Mesenchymal stem cell (in vitro differentiated cells and primary cell): ENCODE data around the gene PLIN4.

ENCODE experiments used
- DNase-seq: peaks from one replicate; pipeline ENCODE4 v3.0.0-alpha.2; 2013
- H2AFZ ChIP-seq: one replicate; pipeline ENCODE4 v1.6.1; 2013; ENCODE audit warnings: low read depth, mild to moderate bottlenecking, control low read depth, inconsistent platforms, low read length, moderate library complexity
- H2AK5ac ChIP-seq: 2 replicates; pipeline ENCODE4 v1.6.1; 2013; ENCODE audit warnings: low read length, moderate library complexity, mild to moderate bottlenecking, inconsistent platforms; ENCODE audit not compliant: severe bottlenecking
- H2BK120ac ChIP-seq: one replicate; pipeline ENCODE4 v1.6.1; 2013; ENCODE audit warnings: low read depth, mild to moderate bottlenecking, inconsistent platforms, low read length, moderate library complexity
- H2BK12ac ChIP-seq, 2 experiments: one replicate each; pipeline ENCODE4 v1.6.1; 2013; ENCODE audit warnings: inconsistent platforms in 2 of 2, low read length in 2 of 2, mild to moderate bottlenecking in 2 of 2, moderate library complexity in 2 of 2, control low read depth in 1 of 2
- H2BK15ac ChIP-seq: one replicate; pipeline ENCODE4 v1.6.1; 2013; ENCODE audit warnings: mild to moderate bottlenecking, low read depth, inconsistent platforms; ENCODE audit not compliant: poor library complexity, severe bottlenecking
- H2BK5ac ChIP-seq: 2 replicates; pipeline ENCODE4 v1.6.1; 2013; ENCODE audit warnings: low read depth, mild to moderate bottlenecking, low read length, control low read depth, inconsistent platforms; ENCODE audit not compliant: poor library complexity, severe bottlenecking
- H3K14ac ChIP-seq, 2 experiments: one replicate each; pipeline ENCODE4 v1.6.1; 2013; ENCODE audit warnings: inconsistent platforms in 2 of 2, low read length in 2 of 2, control low read depth in 1 of 2, mild to moderate bottlenecking in 1 of 2, moderate library complexity in 1 of 2
- H3K18ac ChIP-seq, 2 experiments: one replicate each; pipeline ENCODE4 v1.6.1; 2013; ENCODE audit warnings: inconsistent platforms in 2 of 2, low read length in 2 of 2, control low read depth in 1 of 2, low read depth in 1 of 2, mild to moderate bottlenecking in 1 of 2
- H3K23ac ChIP-seq, 2 experiments: one replicate each; pipeline ENCODE4 v1.6.1; 2013; ENCODE audit warnings: inconsistent platforms in 2 of 2, low read length in 2 of 2, mild to moderate bottlenecking in 2 of 2, moderate library complexity in 2 of 2, control low read depth in 1 of 2
- H3K27ac ChIP-seq: 2 replicates; pipeline ENCODE4 v1.5.1; 2013; ENCODE audit warnings: mild to moderate bottlenecking, moderate library complexity, low read length, control low read depth, inconsistent platforms; ENCODE audit not compliant: poor library complexity, severe bottlenecking
- H3K27me3 ChIP-seq, 2 experiments: 2 replicates each; pipeline versions ENCODE4 v1.6.1 to v1.7.0; 2013; ENCODE audit warnings: low read length in 2 of 2, mild to moderate bottlenecking in 2 of 2, moderate library complexity in 2 of 2, control low read depth in 1 of 2, inconsistent platforms in 1 of 2; ENCODE audit not compliant: control insufficient read depth in 1 of 2, insufficient read depth in 1 of 2
- H3K36me3 ChIP-seq, 2 experiments: 2 replicates each; pipeline versions ENCODE4 v1.6.1 to v1.7.0; 2013; ENCODE audit warnings: low read length in 2 of 2, control low read depth in 1 of 2, inconsistent platforms in 1 of 2, low read depth in 1 of 2, mild to moderate bottlenecking in 1 of 2; ENCODE audit not compliant: insufficient read depth in 2 of 2, control insufficient read depth in 1 of 2
- H3K4ac ChIP-seq, 2 experiments: one replicate each; pipeline ENCODE4 v1.6.1; 2013; ENCODE audit warnings: inconsistent platforms in 2 of 2, low read length in 2 of 2, mild to moderate bottlenecking in 2 of 2, moderate library complexity in 2 of 2, control low read depth in 1 of 2, low read depth in 1 of 2
- H3K4me1 ChIP-seq: 2 replicates; pipeline ENCODE4 v1.6.1; 2013; ENCODE audit warnings: low read depth, low read length, control low read depth; ENCODE audit not compliant: control insufficient read depth, insufficient read depth
- H3K4me2 ChIP-seq: 2 replicates; pipeline ENCODE4 v1.6.1; 2013; ENCODE audit warnings: low read length, mild to moderate bottlenecking, inconsistent platforms; ENCODE audit not compliant: poor library complexity, severe bottlenecking
- H3K4me3 ChIP-seq, 2 experiments: 2 replicates each; pipeline versions ENCODE4 v1.5.1 to v1.7.0; 2013; ENCODE audit warnings: low read length in 2 of 2, mild to moderate bottlenecking in 2 of 2, control low read depth in 1 of 2, low read depth in 1 of 2; ENCODE audit not compliant: insufficient read depth in 1 of 2
- H3K79me1 ChIP-seq: replicated peaks from 2 replicates; pipeline ENCODE4 v1.6.1; 2013; ENCODE audit warnings: mild to moderate bottlenecking, control low read depth, low read length, inconsistent platforms; ENCODE audit not compliant: poor library complexity, severe bottlenecking
- H3K9ac ChIP-seq: 2 replicates; pipeline ENCODE4 v1.7.0; 2013; ENCODE audit warnings: mild to moderate bottlenecking, low read length, moderate library complexity
- H3K9me3 ChIP-seq: 2 replicates; pipeline ENCODE4 v1.7.0; 2013; ENCODE audit warnings: mild to moderate bottlenecking, low read length; ENCODE audit not compliant: control insufficient read depth
- H4K8ac ChIP-seq: one replicate; pipeline ENCODE4 v1.6.1; 2013; ENCODE audit warnings: inconsistent platforms, mild to moderate bottlenecking, low read length, moderate library complexity
- H4K91ac ChIP-seq: one replicate; pipeline ENCODE4 v1.6.1; 2013; ENCODE audit warnings: mild to moderate bottlenecking, low read length, inconsistent platforms
- WGBS: methylation state at CpG from one replicate; pipeline ENCODE4 v1.1.7; 2013; ENCODE audit warnings: mixed read lengths; 5-methylcytosine and 5-hydroxymethylcytosine counted together

The PLIN4 gene

DNA sequence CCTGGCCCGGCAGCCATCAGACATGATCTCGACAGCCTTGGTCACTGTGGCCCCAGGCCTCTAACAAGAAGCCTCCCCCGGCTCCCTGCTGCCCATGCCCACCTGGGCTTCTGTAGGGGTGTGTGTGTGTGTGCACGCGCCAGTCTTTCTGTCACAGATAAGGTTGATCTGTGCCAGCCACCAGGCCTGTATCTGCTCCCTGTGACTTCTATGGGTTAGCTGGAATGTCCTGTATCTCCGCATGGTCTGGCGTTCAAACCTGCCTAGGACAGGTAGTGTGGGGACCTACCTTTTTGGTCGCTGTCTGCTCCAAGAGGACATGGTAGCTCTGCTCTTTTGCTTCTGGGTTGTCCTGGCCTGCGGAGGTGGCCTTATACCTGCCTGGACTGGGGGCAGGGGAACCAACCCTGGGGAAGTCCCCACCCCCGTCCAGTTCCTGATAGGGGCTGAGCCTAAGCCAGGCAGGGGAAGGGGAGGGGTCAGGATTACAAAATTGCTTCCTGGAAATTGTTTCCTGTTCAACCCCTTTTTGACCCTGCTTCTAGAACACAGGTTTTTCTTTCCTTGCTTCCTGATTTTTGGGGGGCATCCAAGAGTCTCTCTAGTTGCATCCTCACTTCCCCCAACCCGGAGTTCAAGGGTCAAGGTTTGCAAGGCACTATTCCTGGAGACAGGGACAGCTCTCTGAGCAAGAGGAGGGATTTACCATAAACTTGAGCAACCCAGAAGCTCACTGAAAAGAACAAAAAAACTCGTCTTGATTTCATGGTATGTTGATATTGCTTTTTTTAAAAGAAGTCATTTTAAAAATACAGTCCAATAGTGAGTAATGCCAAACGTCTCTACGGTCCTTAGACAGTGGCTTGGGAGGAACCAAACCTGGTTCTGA, 21.7 kb upstream of the PLIN4 start, which contains the start of gene LRG1:
Gene LRG1 (minus strand): TSS at position 344 of the 889 bp plus-strand sequence. CDS start 23 bp downstream, at position 321.
- Histone ChIP-seq H2BK120ac (no peak within 1 kb of the TSS), H2BK5ac (no peak within 1 kb of the TSS), H3K9ac (no peak within 1 kb of the TSS), H3K4me2 (no peak within 1 kb of the TSS), H3K79me1 (no peaks in the 10 kb centered on the region), H4K91ac (no peak within 1 kb of the TSS), H2BK12ac (no peak within 1 kb of the TSS), H3K23ac (no peak within 1 kb of the TSS), H3K4me3 (no peak within 1 kb of the TSS), H2BK15ac (no peak within 1 kb of the TSS), H3K36me3 (peaks cover 0 to 12% of the 10 kb centered on the region in 2 experiments), H3K27ac (no peak within 1 kb of the TSS), H3K18ac (no peak within 1 kb of the TSS), H3K9me3 (peaks cover 4% of the 10 kb centered on the region), H3K27me3 (peaks cover 26 to 50% of the 10 kb centered on the region in 2 experiments), H2AK5ac (no peak within 1 kb of the TSS), H3K4me1 (peaks cover 8% of the 10 kb centered on the region), H3K4ac (no peak within 1 kb of the TSS), H3K14ac (peak within 1 kb of the TSS in 1 of 2 experiments; percentile 49), H2AFZ (no peak within 1 kb of the TSS), H4K8ac (no peak within 1 kb of the TSS)
- WGBS: 73% methylated on average over 13 of the region's 14 CpGs
- no peak for DNase-seq

DNA sequence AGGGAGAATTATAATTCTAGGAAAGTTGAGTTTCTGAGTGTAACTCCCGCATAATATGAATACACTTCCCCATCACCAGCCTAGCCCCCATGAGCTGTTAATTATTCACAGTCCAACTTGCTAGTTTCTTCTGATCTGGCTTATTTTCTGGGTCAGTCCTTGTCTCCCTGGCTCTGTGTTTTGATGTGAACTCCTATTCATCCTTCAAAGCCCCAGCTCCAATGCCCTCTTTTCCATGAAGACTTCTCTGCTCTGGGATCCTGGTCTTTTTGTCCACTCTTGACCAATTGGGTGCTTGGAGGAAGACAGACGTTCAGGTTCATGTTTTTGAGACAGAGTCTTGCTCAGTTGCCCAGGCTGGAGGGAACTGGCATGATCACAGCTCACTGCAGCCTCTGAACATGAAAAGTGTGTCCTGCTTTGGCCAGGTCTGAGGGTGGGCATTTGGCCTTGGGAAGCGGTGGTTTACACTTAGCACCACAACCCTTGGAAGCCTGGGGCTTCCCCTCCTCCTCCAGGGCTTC, 20.9 kb upstream of the PLIN4 start:
- Histone ChIP-seq H3K9me3 (peaks cover 4% of the 10 kb centered on the region), H2BK15ac (no peak overlapping the region), H2AFZ (no peak overlapping the region), H4K91ac (no peak overlapping the region), H2BK12ac (no peak overlapping the region), H3K4me2 (no peak overlapping the region), H3K79me1 (no peaks in the 10 kb centered on the region), H3K4me3 (no peak overlapping the region), H3K27ac (no peak overlapping the region), H3K4me1 (peaks cover 12% of the 10 kb centered on the region), H3K27me3 (peaks cover 33 to 57% of the 10 kb centered on the region in 2 experiments), H3K36me3 (peaks cover 0 to 11% of the 10 kb centered on the region in 2 experiments), H2BK5ac (no peak overlapping the region), H3K9ac (no peak overlapping the region), H2BK120ac (no peak overlapping the region), H3K4ac (no peak overlapping the region), H3K14ac (no peak overlapping the region), H3K23ac (no peak overlapping the region), H3K18ac (no peak overlapping the region), H2AK5ac (no peak overlapping the region), H4K8ac (no peak overlapping the region)
- DNase-seq: no peak
- WGBS: 76% methylated on average over 3 of the region's 3 CpGs

GRCh38 chr19:4538601-4538954, 20.3 kb upstream of the PLIN4 start:
- no peak overlapping the region for H3K4me3 ChIP-seq
- no peak overlapping the region for H2BK12ac ChIP-seq
- H3K23ac ChIP-seq: no peak overlapping the region
- H3K36me3 ChIP-seq: peaks cover 0 to 6% of the 10 kb centered on the region in 2 experiments
- no peak overlapping the region for H3K4me2 ChIP-seq
- no peak overlapping the region for H4K8ac ChIP-seq
- H3K18ac ChIP-seq: no peak overlapping the region
- no peak overlapping the region for H3K4ac ChIP-seq
- H3K27me3 ChIP-seq: peaks cover 39 to 64% of the 10 kb centered on the region in 2 experiments
- no peak overlapping the region for H3K27ac ChIP-seq
- H3K14ac ChIP-seq: no peak overlapping the region
- no peak overlapping the region for H2BK5ac ChIP-seq
- 88% methylated on average over 13 of the region's 13 CpGs for WGBS
- no peak overlapping the region for H2BK15ac ChIP-seq
- H3K9me3 ChIP-seq: peaks cover 4% of the 10 kb centered on the region
- H4K91ac ChIP-seq: no peak overlapping the region
- H3K79me1 ChIP-seq: no peaks in the 10 kb centered on the region
- H2AK5ac ChIP-seq: no peak overlapping the region
- peaks cover 11% of the 10 kb centered on the region for H3K4me1 ChIP-seq
- no peak overlapping the region for H3K9ac ChIP-seq
- no peak for DNase-seq
- no peak overlapping the region for H2AFZ ChIP-seq
- H2BK120ac ChIP-seq: no peak overlapping the region

DNA sequence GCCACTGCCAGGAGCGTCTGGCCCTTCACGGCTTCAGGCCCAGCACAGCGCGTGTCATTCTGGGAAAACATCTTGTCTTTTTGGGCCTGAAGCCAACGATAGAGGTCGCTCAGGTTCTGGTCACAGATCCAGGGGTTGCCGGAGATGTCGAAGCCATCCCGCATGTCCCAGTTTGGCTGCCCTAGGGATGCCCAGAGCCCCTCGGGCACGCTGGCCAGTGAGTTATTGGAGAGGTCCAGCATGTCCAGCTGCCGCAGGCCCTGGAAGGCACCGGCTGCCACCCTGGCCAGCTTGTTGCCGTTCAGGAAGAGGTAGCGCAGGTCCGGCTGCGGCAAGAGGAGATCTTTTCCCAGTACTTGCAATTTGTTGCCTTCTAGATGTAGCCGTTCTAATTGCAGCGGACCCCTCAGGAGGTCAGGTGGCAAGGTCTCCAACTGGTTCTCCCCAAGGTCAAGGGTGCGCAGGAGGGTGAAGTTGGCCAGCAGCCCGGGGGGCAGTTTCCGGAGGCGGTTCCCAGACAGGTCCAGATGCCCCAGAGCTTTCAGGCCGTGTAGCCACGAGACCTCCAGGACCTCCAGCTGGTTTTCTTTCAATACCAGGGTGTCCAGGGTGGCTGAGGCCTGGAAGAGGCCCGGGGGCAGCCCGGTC, 19.8 kb upstream of the PLIN4 start:
- no peak overlapping the region for H3K23ac ChIP-seq
- H2BK5ac ChIP-seq: no peak overlapping the region
- H3K36me3 ChIP-seq: peaks cover 0 to 4% of the 10 kb centered on the region in 2 experiments
- no peak overlapping the region for H2BK120ac ChIP-seq
- no peak overlapping the region for H2AK5ac ChIP-seq
- peaks cover 11% of the 10 kb centered on the region for H3K4me1 ChIP-seq
- no peak overlapping the region for H3K4me3 ChIP-seq
- H2BK12ac ChIP-seq: no peak overlapping the region
- no peak overlapping the region for H3K27ac ChIP-seq
- H3K14ac ChIP-seq: no peak overlapping the region
- H4K8ac ChIP-seq: no peak overlapping the region
- no peak overlapping the region for H3K4me2 ChIP-seq
- H2AFZ ChIP-seq: no peak overlapping the region
- no peak overlapping the region for H3K9ac ChIP-seq
- no peak overlapping the region for H4K91ac ChIP-seq
- H3K9me3 ChIP-seq: peaks cover 4% of the 10 kb centered on the region
- peaks cover 42 to 68% of the 10 kb centered on the region in 2 experiments for H3K27me3 ChIP-seq
- WGBS: 84% methylated on average over 27 of the region's 27 CpGs
- DNase-seq: no peak
- no peak overlapping the region for H3K18ac ChIP-seq
- H2BK15ac ChIP-seq: no peak overlapping the region
- no peak overlapping the region for H3K4ac ChIP-seq
- H3K79me1 ChIP-seq: no peaks in the 10 kb centered on the region
